Trophoblast cell (in vitro differentiated cells and primary cell): Measurements from ENCODE around the gene BCHE.

ENCODE experiments used
- DNase-seq, 2 donors: peaks; one replicate each; pipeline ENCODE4 v3.0.0-alpha.2; 2016
- H2AFZ ChIP-seq: 2 replicates; pipeline ENCODE4 v1.6.1; 2013; ENCODE audit warnings: low read length, moderate library complexity, mild to moderate bottlenecking; ENCODE audit not compliant: insufficient read depth, poor library complexity
- H2AK5ac ChIP-seq: 2 replicates; pipeline ENCODE4 v1.6.1; 2013; ENCODE audit warnings: mild to moderate bottlenecking, low read length
- H2BK120ac ChIP-seq: 2 replicates; pipeline ENCODE4 v1.6.1; 2013; ENCODE audit warnings: low read length, mild to moderate bottlenecking, moderate library complexity; ENCODE audit not compliant: insufficient read depth, poor library complexity
- H2BK12ac ChIP-seq: 2 replicates; pipeline ENCODE4 v1.6.1; 2013; ENCODE audit warnings: mild to moderate bottlenecking, low read length, moderate library complexity
- H2BK5ac ChIP-seq: 2 replicates; pipeline ENCODE4 v1.6.1; 2013; ENCODE audit warnings: low read length, low read depth, moderate library complexity, mild to moderate bottlenecking; ENCODE audit not compliant: poor library complexity
- H3K14ac ChIP-seq: 2 replicates; pipeline ENCODE4 v1.6.1; 2013; ENCODE audit warnings: mild to moderate bottlenecking, low read length
- H3K18ac ChIP-seq: 2 replicates; pipeline ENCODE4 v1.6.1; 2013; ENCODE audit warnings: mild to moderate bottlenecking, low read length
- H3K23ac ChIP-seq: 2 replicates; pipeline ENCODE4 v1.6.1; 2013; ENCODE audit warnings: low read length
- H3K27ac ChIP-seq: 2 replicates; pipeline ENCODE4 v1.5.1; 2013; ENCODE audit warnings: low read depth, mild to moderate bottlenecking, inconsistent platforms, low read length, moderate library complexity
- H3K27me3 ChIP-seq: 2 replicates; pipeline ENCODE4 v1.6.1; 2013; ENCODE audit warnings: inconsistent platforms, mild to moderate bottlenecking, low read length, moderate library complexity; ENCODE audit not compliant: insufficient read depth
- H3K36me3 ChIP-seq, 2 experiments: 1 replicate in 1 of 2; 2 replicates in 1 of 2; pipeline ENCODE4 v1.6.1; 2013; ENCODE audit warnings: low read length in 2 of 2, mild to moderate bottlenecking in 2 of 2, moderate library complexity in 1 of 2; ENCODE audit not compliant: insufficient read depth in 2 of 2, control insufficient read depth in 1 of 2
- H3K4ac ChIP-seq: 2 replicates; pipeline ENCODE4 v1.6.1; 2013; ENCODE audit warnings: low read depth, mild to moderate bottlenecking, low read length, moderate library complexity
- H3K4me1 ChIP-seq, 2 experiments: 1 replicate in 1 of 2; 2 replicates in 1 of 2; pipeline ENCODE4 v1.6.1; 2013; ENCODE audit warnings: low read length in 2 of 2, mild to moderate bottlenecking in 2 of 2, moderate library complexity in 1 of 2; ENCODE audit not compliant: insufficient read depth in 2 of 2, control insufficient read depth in 1 of 2
- H3K4me2 ChIP-seq: 2 replicates; pipeline ENCODE4 v1.6.1; 2013; ENCODE audit warnings: inconsistent platforms, mild to moderate bottlenecking, low read length, moderate library complexity
- H3K4me3 ChIP-seq: 2 replicates; pipeline ENCODE4 v1.5.1; 2013; ENCODE audit warnings: mild to moderate bottlenecking, low read depth, low read length, inconsistent platforms
- H3K79me1 ChIP-seq: one replicate; pipeline ENCODE4 v1.6.1; 2013; ENCODE audit warnings: low read length
- H3K79me2 ChIP-seq: 2 replicates; pipeline ENCODE4 v1.6.1; 2013; ENCODE audit warnings: low read length, mild to moderate bottlenecking; ENCODE audit not compliant: control insufficient read depth, insufficient read depth, poor library complexity
- H3K9ac ChIP-seq: 2 replicates; pipeline ENCODE4 v1.6.1; 2013; ENCODE audit warnings: mild to moderate bottlenecking, low read length
- H3K9me3 ChIP-seq: 2 replicates; pipeline ENCODE4 v1.6.1; 2013; ENCODE audit warnings: low read depth, mild to moderate bottlenecking, control low read depth, inconsistent platforms, low read length; ENCODE audit not compliant: insufficient read depth
- H4K12ac ChIP-seq: 2 replicates; pipeline ENCODE4 v1.6.1; 2013; ENCODE audit warnings: low read depth, mild to moderate bottlenecking, low read length, moderate library complexity
- H4K8ac ChIP-seq: 2 replicates; pipeline ENCODE4 v1.6.1; 2013; ENCODE audit warnings: low read depth, mild to moderate bottlenecking, low read length, moderate library complexity
- H4K91ac ChIP-seq: one replicate; pipeline ENCODE4 v1.6.1; 2013; ENCODE audit warnings: low read depth, mild to moderate bottlenecking, low read length, moderate library complexity
- WGBS: extraction: QIAGEN DNeasy Blood & Tissue Kit; methylation state at CpG from one replicate; pipeline ENCODE4 v1.1.7; 2013; ENCODE audit warnings: missing lambda C conversion rate; ENCODE audit not compliant: insufficient read length, insufficient coverage; ENCODE audit errors: extremely low coverage; 5-methylcytosine and 5-hydroxymethylcytosine counted together

Gene BCHE

DNA sequence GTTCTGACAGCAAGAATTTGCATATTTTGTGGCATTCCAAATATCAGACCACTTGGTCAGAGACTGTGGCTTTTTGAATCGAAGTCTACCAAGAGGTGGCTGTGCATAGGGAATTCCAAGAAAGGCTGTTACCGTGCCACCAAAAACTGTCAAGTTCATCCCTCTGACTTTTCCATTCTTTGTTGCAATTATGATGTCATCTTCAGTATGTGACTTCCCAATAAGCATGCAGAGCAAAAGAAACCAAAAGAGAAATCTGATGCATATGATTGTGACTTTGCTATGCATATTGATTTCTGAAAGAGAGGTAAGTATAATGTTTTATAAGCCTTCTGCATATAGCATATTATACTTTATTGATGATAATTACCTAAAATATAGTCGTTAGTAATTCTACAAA, 6.5 kb downstream of the BCHE start:
- Histone ChIP-seq H3K36me3 (no peaks in the 10 kb centered on the region), H3K27ac (no peak overlapping the region), H3K27me3 (no peaks in the 10 kb centered on the region), H2BK5ac (no peak overlapping the region), H3K9me3 (no peaks in the 10 kb centered on the region), H3K14ac (no peak overlapping the region), H3K4me2 (no peak overlapping the region), H2AFZ (no peak overlapping the region), H4K91ac (no peak overlapping the region), H3K79me2 (no peaks in the 10 kb centered on the region), H3K79me1 (no peaks in the 10 kb centered on the region), H3K4ac (no peak overlapping the region), H2BK120ac (no peak overlapping the region), H3K18ac (no peak overlapping the region), H2AK5ac (no peak overlapping the region), H4K8ac (no peak overlapping the region), H3K4me3 (no peak overlapping the region), H3K23ac (no peak overlapping the region), H4K12ac (no peak overlapping the region), H2BK12ac (no peak overlapping the region), H3K4me1 (no peaks in the 10 kb centered on the region), H3K9ac (no peak overlapping the region)
- no CpG with 5 or more reads among the region's 3 CpGs for WGBS
- DNase-seq: no peak

DNA sequence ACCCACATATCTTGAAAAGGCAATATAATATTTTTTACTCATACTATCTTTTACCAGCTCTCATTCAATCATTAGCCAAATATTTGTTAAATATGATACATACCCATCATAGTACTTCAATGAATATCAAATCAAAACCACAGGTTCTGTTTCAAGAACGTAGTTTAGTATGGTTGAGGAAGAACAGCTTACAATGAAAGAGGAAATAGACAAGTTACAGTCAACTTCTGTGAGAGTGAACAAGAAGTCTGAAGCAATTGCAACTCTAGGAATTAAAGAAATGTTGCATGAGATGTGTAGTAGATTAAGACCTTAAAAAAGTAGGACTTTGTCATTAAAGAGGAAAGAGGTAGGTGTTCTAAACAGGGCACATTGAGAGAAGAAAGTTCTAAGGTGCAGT, 9.3 kb downstream of the BCHE start:
- no peak overlapping the region for H4K91ac ChIP-seq
- no peak overlapping the region for H3K18ac ChIP-seq
- H2AFZ ChIP-seq: no peak overlapping the region
- H3K4ac ChIP-seq: no peak overlapping the region
- no peaks in the 10 kb centered on the region for H3K4me1 ChIP-seq
- H2BK12ac ChIP-seq: no peak overlapping the region
- no peaks in the 10 kb centered on the region for H3K9me3 ChIP-seq
- H3K27ac ChIP-seq: no peak overlapping the region
- no peaks in the 10 kb centered on the region for H3K36me3 ChIP-seq
- H4K12ac ChIP-seq: no peak overlapping the region
- H3K4me2 ChIP-seq: no peak overlapping the region
- no peaks in the 10 kb centered on the region for H3K27me3 ChIP-seq
- no peak overlapping the region for H3K9ac ChIP-seq
- H4K8ac ChIP-seq: no peak overlapping the region
- no peak overlapping the region for H2BK120ac ChIP-seq
- H3K79me2 ChIP-seq: no peaks in the 10 kb centered on the region
- no CpG with 5 or more reads among the region's 1 CpG for WGBS
- no peak for DNase-seq
- no peaks in the 10 kb centered on the region for H3K79me1 ChIP-seq
- H3K14ac ChIP-seq: no peak overlapping the region
- no peak overlapping the region for H3K23ac ChIP-seq
- H2AK5ac ChIP-seq: no peak overlapping the region
- no peak overlapping the region for H3K4me3 ChIP-seq
- no peak overlapping the region for H2BK5ac ChIP-seq

GRCh38 chr3:165827233-165827632, 10.0 kb downstream of the BCHE start:
- no peak overlapping the region for H4K91ac ChIP-seq
- DNase-seq: no peak
- H4K12ac ChIP-seq: no peak overlapping the region
- no peak overlapping the region for H3K18ac ChIP-seq
- H3K23ac ChIP-seq: no peak overlapping the region
- no peak overlapping the region for H3K4ac ChIP-seq
- no peaks in the 10 kb centered on the region for H3K9me3 ChIP-seq
- no peak overlapping the region for H3K14ac ChIP-seq
- H3K9ac ChIP-seq: no peak overlapping the region
- no peaks in the 10 kb centered on the region for H3K79me1 ChIP-seq
- H2AFZ ChIP-seq: no peak overlapping the region
- no peaks in the 10 kb centered on the region for H3K36me3 ChIP-seq
- H2BK5ac ChIP-seq: no peak overlapping the region
- no peak overlapping the region for H2BK120ac ChIP-seq
- H3K27me3 ChIP-seq: no peaks in the 10 kb centered on the region
- no peaks in the 10 kb centered on the region for H3K4me1 ChIP-seq
- no peaks in the 10 kb centered on the region for H3K79me2 ChIP-seq
- no CpG with 5 or more reads among the region's 1 CpG for WGBS
- no peak overlapping the region for H2AK5ac ChIP-seq
- no peak overlapping the region for H4K8ac ChIP-seq
- no peak overlapping the region for H3K4me3 ChIP-seq
- no peak overlapping the region for H3K27ac ChIP-seq
- H3K4me2 ChIP-seq: no peak overlapping the region
- H2BK12ac ChIP-seq: no peak overlapping the region

- no CpG with 5 or more reads among the region's 2 CpGs for WGBS
- no peak overlapping the region for H4K91ac ChIP-seq
Measured at GRCh38 chr3:165820671-165821123, 16.5 kb downstream of the BCHE start.

More at GRCh38 chr3:165820671-165821123, 16.5 kb downstream of the BCHE start:
- Histone ChIP-seq H3K9me3 (no peaks in the 10 kb centered on the region), H3K14ac (no peak overlapping the region), H3K79me1 (no peaks in the 10 kb centered on the region), H2BK12ac (no peak overlapping the region), H3K4me3 (no peak overlapping the region), H3K27me3 (no peaks in the 10 kb centered on the region), H3K18ac (no peak overlapping the region), H2AK5ac (no peak overlapping the region), H3K27ac (no peak overlapping the region), H3K4ac (no peak overlapping the region), H2BK5ac (no peak overlapping the region), H3K9ac (no peak overlapping the region), H2BK120ac (no peak overlapping the region), H3K23ac (no peak overlapping the region), H4K8ac (no peak overlapping the region), H3K4me1 (no peaks in the 10 kb centered on the region), H3K79me2 (no peaks in the 10 kb centered on the region), H2AFZ (no peak overlapping the region), H4K12ac (no peak overlapping the region), H3K36me3 (no peaks in the 10 kb centered on the region), H3K4me2 (no peak overlapping the region)
- DNase-seq: no peak
